ENCODE results near the gene QSOX2. TPM values are rescaled to one million over a fixed set of nuclear protein-coding genes. Genes with fewer than 3 reads are reported as not detected.

QSOX2 gene
- total RNA-seq, 4 donors from 2014 or later: 10.2 to 15.8 (median 12.1) TPM

- H3K4me3 ChIP-seq: no peak overlapping the region
- no peaks in the 10 kb centered on the region for H3K36me3 ChIP-seq
- TF ChIP-seq POLR2AphosphoS5 (IDR thresholded peaks at IDR 0.05) (no peak), EP300 (IDR thresholded peaks at IDR 0.05) (no peak), CTCF (IDR thresholded peaks at IDR 0.05) (no peak), POLR2A (IDR thresholded peaks at IDR 0.05) (no peak)
- H3K27me3 ChIP-seq: peaks cover 100% of the 10 kb centered on the region
- DNase-seq (ENCODE audit: low spot score in 2 of 2): no peak
- peaks cover 12% of the 10 kb centered on the region for H3K4me1 ChIP-seq
- WGBS: 24% methylated on average over 19 of the region's 28 CpGs
- no peak overlapping the region for H3K27ac ChIP-seq
- H3K9me3 ChIP-seq: no peaks in the 10 kb centered on the region
Observed at GRCh38 chr9:136189394-136190236, 56.0 kb downstream of the QSOX2 start.

GRCh38 chr9:136187683-136188586 is 57.7 kb downstream of the QSOX2 start:
- 63% methylated on average over 20 of the region's 25 CpGs for WGBS

GRCh38 chr9:136187197-136187596 is 58.4 kb downstream of the QSOX2 start:
- H3K27me3 ChIP-seq: peaks cover 95% of the 10 kb centered on the region
- H3K4me1 ChIP-seq: no peaks in the 10 kb centered on the region
- no peak overlapping the region for H3K27ac ChIP-seq
- DNase-seq (ENCODE audit: low spot score in 2 of 2): no peak
- TF ChIP-seq CTCF (IDR thresholded peaks at IDR 0.05) (no peak), POLR2AphosphoS5 (IDR thresholded peaks at IDR 0.05) (no peak), EP300 (IDR thresholded peaks at IDR 0.05) (no peak), POLR2A (IDR thresholded peaks at IDR 0.05) (no peak)
- no peaks in the 10 kb centered on the region for H3K9me3 ChIP-seq
- H3K36me3 ChIP-seq: no peaks in the 10 kb centered on the region
- H3K4me3 ChIP-seq: no peak overlapping the region
- WGBS: 91% methylated on average over 17 of the region's 18 CpGs

More at GRCh38 chr9:136187683-136188586, 57.7 kb downstream of the QSOX2 start:
- no peak for DNase-seq (ENCODE audit: low spot score in 2 of 2)
- peaks cover 6% of the 10 kb centered on the region for H3K4me1 ChIP-seq
- H3K36me3 ChIP-seq: no peaks in the 10 kb centered on the region
- H3K9me3 ChIP-seq: no peaks in the 10 kb centered on the region
- H3K27me3 ChIP-seq: peaks cover 95% of the 10 kb centered on the region
- H3K27ac ChIP-seq: no peak overlapping the region
- H3K4me3 ChIP-seq: no peak overlapping the region
- TF ChIP-seq POLR2A (IDR thresholded peaks at IDR 0.05) (no peak), EP300 (IDR thresholded peaks at IDR 0.05) (no peak), POLR2AphosphoS5 (IDR thresholded peaks at IDR 0.05) (no peak), CTCF (IDR thresholded peaks at IDR 0.05) (no peak)

GRCh38 chr9:136186386-136186785 is 59.2 kb downstream of the QSOX2 start:
- Histone ChIP-seq H3K4me3 (no peak overlapping the region), H3K36me3 (no peaks in the 10 kb centered on the region), H3K4me1 (no peaks in the 10 kb centered on the region), H3K9me3 (no peaks in the 10 kb centered on the region), H3K27me3 (peaks cover 91% of the 10 kb centered on the region), H3K27ac (no peak overlapping the region)
- WGBS: 71% methylated on average over 14 of the region's 14 CpGs
- TF ChIP-seq CTCF (IDR thresholded peaks at IDR 0.05): no peak
- TF ChIP-seq POLR2A (IDR thresholded peaks at IDR 0.05): no peak
- TF ChIP-seq POLR2AphosphoS5 (IDR thresholded peaks at IDR 0.05): no peak
- TF ChIP-seq EP300 (IDR thresholded peaks at IDR 0.05): no peak
- no peak for DNase-seq (ENCODE audit: low spot score in 2 of 2)

Data from suprapubic skin (tissue), 4 donors.